ENCODE data around the gene MAZ. TPM values are rescaled to one million over a fixed set of nuclear protein-coding genes. Genes with fewer than 3 reads are reported as not detected.
A peak's percentile ranks its signal among the peaks of the same experiment; 100 is the strongest.

Gene MAZ
- total and polyA plus RNA-seq, 2 of the 13 experiments (the other 11 are each of a cell fraction or from before 2014, with no cell fraction given), result 203 to 277 TPM

- TF ChIP-seq TFAP4 (IDR thresholded peaks at IDR 0.05; ENCODE audit: borderline replicate concordance, low read depth) (no peak), FOSL2 (CRISPR knock-in tag; IDR thresholded peaks at IDR 0.05) (no peak; the same call in none of the 2 replicates), MEIS2 (CRISPR knock-in tag; IDR thresholded peaks at IDR 0.05) (peak; percentile 61), HNRNPL (IDR thresholded peaks at IDR 0.05; ENCODE audit: low read depth, low read length) (peak; percentile 76), ZNF609 (CRISPR knock-in tag; IDR thresholded peaks at IDR 0.05; ENCODE audit: borderline replicate concordance) (peak; percentile 14; the same call in 1 of the 2 replicates), ETS1 (CRISPR knock-in tag; IDR thresholded peaks at IDR 0.05) (no peak; the same call in 1 of the 2 replicates), ISX (CRISPR knock-in tag; conservative IDR thresholded peaks at IDR 0.05) (0 out of 2 replicates have a peak, but pooled peaks have one; percentile 52), ZNF292 (CRISPR knock-in tag; IDR thresholded peaks at IDR 0.05; ENCODE audit: borderline replicate concordance, low read depth) (peak; percentile 82), RBFOX2 (IDR thresholded peaks at IDR 0.05; ENCODE audit: low read depth, low read length) (peak; percentile 97), ZNF143 (CRISPR knock-in tag; IDR thresholded peaks at IDR 0.05) (peak; percentile 36), PHF20 (CRISPR knock-in tag; IDR thresholded peaks at IDR 0.05) (peak; percentile 84)
These were observed 16.0 kb upstream of the MAZ start, which contains the start of gene KIF22 (continued) for GRCh38 chr16:29790183-29790948.

Measured in HepG2 (cell line).